HG02981 (cell line): ENCODE measurements around the gene DPM3.

Source experiments
- ATAC-seq: cut with Tn5 transposase; IDR thresholded peaks from one replicate; pipeline ENCODE4 v1.9.1; 2021; ENCODE audit warnings: mild to moderate bottlenecking, moderate library complexity; ENCODE audit not compliant: unreplicated experiment

The DPM3 gene

GRCh38 chr1:155103325-155103724 lies 37.0 kb downstream of the DPM3 start:
- no peak for ATAC-seq

- no peak for ATAC-seq
These were observed 41.0 kb downstream of the DPM3 start for GRCh38 chr1:155099331-155099730.

GRCh38 chr1:155094622-155094948 lies 45.7 kb downstream of the DPM3 start:
- no peak for ATAC-seq

- ATAC-seq: no peak
These were observed 46.3 kb downstream of the DPM3 start for GRCh38 chr1:155093911-155094621.

- no peak for ATAC-seq
These were observed 47.7 kb downstream of the DPM3 start for GRCh38 chr1:155092641-155093040.

GRCh38 chr1:155092131-155092530 lies 48.2 kb downstream of the DPM3 start:
- ATAC-seq: no peak

GRCh38 chr1:155091071-155092051 lies 49.0 kb downstream of the DPM3 start:
- no peak for ATAC-seq
